ENCODE measurements around the gene NKAIN2.

DNA sequence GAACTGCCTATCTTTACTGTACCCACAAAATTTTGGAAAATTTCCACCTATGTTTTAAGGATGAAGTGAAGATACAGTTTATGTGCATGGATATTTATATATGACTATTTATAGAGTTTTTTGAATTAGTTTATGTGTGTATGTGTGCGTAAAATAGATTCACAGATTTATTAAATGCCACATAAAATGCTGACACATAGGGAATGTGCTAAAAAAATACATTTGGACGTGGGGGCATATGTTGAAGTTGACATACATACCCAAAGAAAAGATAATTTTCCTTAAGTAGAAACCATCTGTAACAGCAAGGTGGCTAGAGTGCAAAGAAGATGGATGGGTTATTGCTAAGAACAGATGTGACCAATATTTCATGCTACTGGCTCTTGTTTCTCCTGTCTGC is 856.5 kb downstream of the NKAIN2 start:
- no peak for TF ChIP-seq POLR2AphosphoS5 (IDR thresholded peaks at IDR 0.05)
- TF ChIP-seq POLR2A (IDR thresholded peaks at IDR 0.05): no peak
- TF ChIP-seq, protein P1, sequence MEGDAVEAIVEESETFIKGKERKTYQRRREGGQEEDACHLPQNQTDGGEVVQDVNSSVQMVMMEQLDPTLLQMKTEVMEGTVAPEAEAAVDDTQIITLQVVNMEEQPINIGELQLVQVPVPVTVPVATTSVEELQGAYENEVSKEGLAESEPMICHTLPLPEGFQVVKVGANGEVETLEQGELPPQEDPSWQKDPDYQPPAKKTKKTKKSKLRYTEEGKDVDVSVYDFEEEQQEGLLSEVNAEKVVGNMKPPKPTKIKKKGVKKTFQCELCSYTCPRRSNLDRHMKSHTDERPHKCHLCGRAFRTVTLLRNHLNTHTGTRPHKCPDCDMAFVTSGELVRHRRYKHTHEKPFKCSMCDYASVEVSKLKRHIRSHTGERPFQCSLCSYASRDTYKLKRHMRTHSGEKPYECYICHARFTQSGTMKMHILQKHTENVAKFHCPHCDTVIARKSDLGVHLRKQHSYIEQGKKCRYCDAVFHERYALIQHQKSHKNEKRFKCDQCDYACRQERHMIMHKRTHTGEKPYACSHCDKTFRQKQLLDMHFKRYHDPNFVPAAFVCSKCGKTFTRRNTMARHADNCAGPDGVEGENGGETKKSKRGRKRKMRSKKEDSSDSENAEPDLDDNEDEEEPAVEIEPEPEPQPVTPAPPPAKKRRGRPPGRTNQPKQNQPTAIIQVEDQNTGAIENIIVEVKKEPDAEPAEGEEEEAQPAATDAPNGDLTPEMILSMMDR (IDR thresholded peaks at IDR 0.05): no peak

Data from breast epithelium (tissue), 3 donors.